ENCODE data around the gene MAP4K4. TPM values are rescaled to one million over a fixed set of nuclear protein-coding genes. Genes with fewer than 3 reads are reported as not detected.

MAP4K4 gene
- total and polyA plus RNA-seq, 2 of the 13 experiments (the other 11 are each of a cell fraction or from before 2014, with no cell fraction given): 105 to 264 TPM

GRCh38 chr2:101823347-101823791, 125.9 kb downstream of the MAP4K4 start (continued):
- TF ChIP-seq KIAA2018 (CRISPR knock-in tag; IDR thresholded peaks at IDR 0.05; ENCODE audit: borderline replicate concordance) (no peak), AGO2 (optimal IDR thresholded peaks at IDR 0.05; ENCODE audit: low read depth, low read length) (no peak), HCFC1 (IDR thresholded peaks at IDR 0.05; ENCODE audit: low read depth, low read length) (no peak), ATAD3A (CRISPR knock-in tag; IDR thresholded peaks at IDR 0.05) (no peak), ZNF629 (CRISPR knock-in tag; conservative IDR thresholded peaks at IDR 0.05) (peak; percentile 85), MLLT10 (CRISPR knock-in tag; IDR thresholded peaks at IDR 0.05) (no peak), ZBTB20 (CRISPR knock-in tag; IDR thresholded peaks at IDR 0.05; ENCODE audit: borderline replicate concordance, low read depth) (no peak), ZNF850 (CRISPR knock-in tag; conservative IDR thresholded peaks at IDR 0.05) (no peak), KLF12 (CRISPR knock-in tag; IDR thresholded peaks at IDR 0.05; ENCODE audit: borderline replicate concordance) (no peak), ZBTB39 (CRISPR knock-in tag; IDR thresholded peaks at IDR 0.05) (no peak), TSC22D2 (CRISPR knock-in tag; IDR thresholded peaks at IDR 0.05; ENCODE audit: borderline replicate concordance) (peak; percentile 48; the same call in 1 of the 2 replicates), ZNF251 (CRISPR knock-in tag; IDR thresholded peaks at IDR 0.05) (no peak), POLR2A (IDR thresholded peaks at IDR 0.05; ENCODE audit: insufficient read depth in 1 of 2, low read depth in 2 of 2, low read length in 2 of 2) (no peak), POLR2AphosphoS2 (IDR thresholded peaks at IDR 0.05; ENCODE audit: low read depth, low read length) (no peak), PAF1 (CRISPR knock-in tag; IDR thresholded peaks at IDR 0.05) (no peak), CCAR2 (optimal IDR thresholded peaks at IDR 0.05; ENCODE audit: low read depth, low read length) (no peak), LBX2 (CRISPR knock-in tag; IDR thresholded peaks at IDR 0.05; ENCODE audit: borderline replicate concordance) (no peak), ZC3H13 (CRISPR knock-in tag; IDR thresholded peaks at IDR 0.05) (no peak), TBX3 (IDR thresholded peaks at IDR 0.05; ENCODE audit: borderline replicate concordance) (no peak), ZNF331 (CRISPR knock-in tag; IDR thresholded peaks at IDR 0.05) (no peak), XRCC5 (optimal IDR thresholded peaks at IDR 0.05; ENCODE audit: low read length) (peak; percentile 92), ZNF33A (CRISPR knock-in tag; IDR thresholded peaks at IDR 0.05; ENCODE audit: borderline replicate concordance) (no peak)
